Sciatic nerve (tissue), 2 donors: ENCODE data around the gene ZNF487. TPM values are rescaled to one million over a fixed set of nuclear protein-coding genes. Genes with fewer than 3 reads are reported as not detected.
"Not testable (repeated sequence)": the region's sequence is repeated elsewhere in the genome, so short reads cannot be mapped to it uniquely, and the experiment has no call there.

ENCODE experiments used
- ATAC-seq: fragments of 200-7000 bp; cut with Tn5 transposase; one replicate; pipeline ENCODE4 v1.9.1; 2020; ENCODE audit warnings: mild to moderate bottlenecking, moderate library complexity
- DNase-seq: peaks from one replicate; pipeline ENCODE4 v3.0.0-alpha.2; 2020; ENCODE audit warnings: low spot score
- intact Hi-C: fragments of 100-400 bp; cut with DNase I; formaldehyde crosslinking; loops from one replicate; pipeline ENCODE4 v1.14.2; 2022
- total RNA-seq: library from RNA; stranded (reverse); fragmentation: NEBNext Ultra II Directional; extraction: Animal tissue kit (Norgen Biotek cat#: 25700); gene quantifications from one replicate; pipeline ENCODE4 v1.2.1, GENCODE V29; 2021
- donor health status: DM: no; HTN: no; CAD: no.
- donor health status: DM: no; HTN: no; CAD: no.

The ZNF487 gene
- total RNA-seq, 1 donor from 2014 or later, result 14.3 TPM

DNA sequence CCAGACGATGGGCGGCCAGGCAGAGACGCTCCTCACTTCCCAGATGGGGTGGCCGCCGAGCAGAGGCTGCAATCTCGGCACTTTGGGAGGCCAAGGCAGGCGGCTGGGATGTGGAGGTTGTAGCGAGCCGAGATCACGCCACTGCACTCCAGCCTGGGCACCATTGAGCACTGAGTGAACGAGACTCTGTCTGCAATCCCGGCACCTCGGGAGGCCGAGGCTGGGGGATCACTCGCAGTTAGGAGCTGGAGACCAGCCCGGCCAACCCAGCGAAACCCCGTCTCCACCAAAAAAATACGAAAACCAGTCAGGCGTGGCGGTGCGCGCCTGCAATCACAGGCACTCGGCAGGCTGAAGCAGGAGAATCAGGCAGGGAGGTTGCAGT lies 28.8 kb downstream of the ZNF487 start:
- DNase-seq, ATAC-seq, intact Hi-C loops: not testable (repeated sequence)

DNA sequence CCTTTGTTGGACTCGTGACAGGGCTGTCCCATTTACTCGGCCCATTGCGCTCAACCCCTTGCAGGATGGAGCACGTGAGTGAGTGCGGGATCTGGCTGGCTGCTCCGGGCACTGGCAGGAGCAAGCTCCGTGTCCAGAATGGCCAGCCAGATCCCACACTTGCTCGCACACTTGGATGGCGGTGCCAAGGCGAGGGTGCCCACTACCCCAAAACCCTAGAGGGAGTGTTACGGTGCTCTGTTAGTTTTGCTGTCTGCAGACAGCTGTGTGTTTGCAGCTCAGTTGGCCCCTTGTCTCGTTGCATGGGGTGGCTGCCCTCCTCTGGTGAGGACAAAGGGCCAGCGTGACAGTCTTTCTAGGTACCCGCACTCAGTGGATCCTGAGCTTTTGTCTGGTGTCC lies 34.2 kb downstream of the ZNF487 start:
- intact Hi-C loops, result no loop called here
- no peak for DNase-seq
- no peak for ATAC-seq

DNA sequence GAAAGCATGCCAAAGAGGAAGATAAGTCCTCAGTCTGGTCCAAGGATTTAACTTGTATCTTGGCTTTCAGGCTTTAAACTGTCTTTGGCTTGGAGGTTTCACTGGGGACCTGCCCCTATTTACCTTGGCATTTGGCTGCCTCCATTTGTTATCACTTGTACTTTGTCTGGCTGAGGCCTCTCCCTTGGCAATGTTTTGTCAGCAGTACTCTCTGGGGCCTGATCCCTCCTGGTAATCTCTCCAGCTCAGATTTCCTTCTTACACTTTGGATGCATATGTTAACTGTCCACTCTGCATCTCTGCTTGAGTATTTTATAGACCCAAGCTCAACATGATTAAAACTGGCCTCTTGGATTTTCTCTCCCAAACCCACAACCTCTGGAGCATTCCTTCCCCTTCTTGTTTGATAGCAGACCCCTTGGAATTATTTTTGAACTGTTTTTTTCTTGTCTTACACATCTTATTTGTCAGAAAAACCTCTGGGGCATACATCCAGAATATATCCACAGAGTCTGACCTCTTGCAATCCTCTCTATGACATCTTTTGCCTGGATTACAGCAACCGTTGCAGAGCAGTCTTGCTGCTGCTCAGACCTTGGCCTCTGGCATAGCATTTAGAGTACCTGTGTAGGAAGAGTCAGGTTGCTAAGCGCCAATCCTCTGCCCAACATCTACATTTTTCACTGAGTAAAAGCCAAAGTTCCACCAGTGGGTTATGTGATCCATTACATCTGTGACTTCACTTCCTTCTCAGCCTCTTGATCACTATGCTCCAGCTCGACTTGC lies 35.2 kb downstream of the ZNF487 start:
- intact Hi-C loops, result no loop called here
- no peak for DNase-seq
- ATAC-seq, result no peak

DNA sequence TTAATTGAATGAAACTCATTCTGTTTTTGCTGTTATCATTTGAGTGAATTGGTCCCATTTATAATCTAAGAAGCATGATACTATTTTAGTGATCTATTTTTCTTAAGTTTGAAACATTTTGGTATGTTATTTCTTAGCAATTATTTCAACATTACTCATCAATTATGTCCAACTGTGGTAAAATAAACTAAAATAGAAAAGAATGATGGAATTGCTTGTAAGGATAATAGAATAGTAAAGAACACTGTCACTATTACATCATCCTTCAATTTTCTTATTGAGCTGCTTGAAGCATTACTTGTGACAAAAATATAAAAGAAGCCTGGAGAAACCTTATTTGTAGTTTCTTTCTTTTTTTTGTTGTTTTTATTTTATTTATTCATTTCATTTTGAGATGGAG lies 42.4 kb downstream of the ZNF487 start:
- intact Hi-C loops, result no loop called here
- ATAC-seq, result no peak
- no peak for DNase-seq

DNA sequence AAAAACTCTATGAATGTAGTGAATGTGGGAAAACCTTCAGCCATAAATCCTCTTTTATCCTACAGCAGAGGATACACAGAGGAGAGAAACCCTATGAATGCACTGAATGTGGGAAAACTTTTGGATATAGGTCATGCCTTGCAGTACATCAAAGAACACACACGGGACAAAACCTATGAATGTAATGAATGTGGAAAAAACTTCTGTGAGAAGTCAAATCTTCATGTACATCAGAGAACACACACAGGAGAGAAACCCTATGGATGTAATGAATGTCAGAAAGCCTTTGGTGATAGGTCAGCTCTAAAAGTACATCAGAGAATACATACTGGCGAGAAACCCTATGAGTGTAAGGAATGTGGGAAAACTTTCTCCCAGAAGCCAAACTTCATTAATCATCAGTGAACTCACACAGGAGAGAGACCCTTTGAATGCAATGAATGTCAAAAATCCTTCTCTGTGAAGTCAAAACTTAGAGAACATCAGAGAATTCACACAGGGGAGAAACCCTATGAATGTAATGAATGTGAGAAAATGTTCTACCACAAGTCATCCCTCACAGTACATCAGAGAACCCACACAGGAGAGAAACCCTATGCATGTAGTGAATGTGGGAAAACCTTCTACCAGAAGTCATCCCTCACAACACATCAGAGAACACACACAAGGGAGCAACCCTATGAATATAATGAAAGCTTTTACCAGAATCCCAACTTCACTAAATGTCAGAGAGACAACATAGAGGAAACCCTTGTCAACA lies 45.6 kb downstream of the ZNF487 start:
- intact Hi-C loops, result no loop called here
- DNase-seq (no peak), ATAC-seq (no peak)

DNA sequence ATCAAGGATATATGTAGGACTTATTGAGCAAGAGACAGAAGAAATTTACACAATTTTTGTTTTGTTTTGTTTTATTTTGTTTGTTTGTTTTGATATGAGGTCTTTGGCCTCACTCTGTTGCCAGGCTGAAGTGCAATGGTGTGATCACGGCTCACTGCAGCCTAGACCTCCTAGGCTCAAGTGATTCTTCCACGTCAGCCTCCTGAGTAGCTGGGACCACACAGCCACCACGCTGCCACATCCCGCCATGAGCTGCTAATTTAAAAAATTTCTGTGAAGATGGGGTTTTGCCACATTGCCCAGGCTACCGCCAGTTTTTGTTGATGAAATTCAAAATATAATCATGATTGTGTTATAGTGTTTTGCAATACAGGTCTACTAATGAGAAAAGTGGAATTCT lies 54.9 kb downstream of the ZNF487 start:
- intact Hi-C loops, result no loop called here
- ATAC-seq (no peak), DNase-seq (no peak)

DNA sequence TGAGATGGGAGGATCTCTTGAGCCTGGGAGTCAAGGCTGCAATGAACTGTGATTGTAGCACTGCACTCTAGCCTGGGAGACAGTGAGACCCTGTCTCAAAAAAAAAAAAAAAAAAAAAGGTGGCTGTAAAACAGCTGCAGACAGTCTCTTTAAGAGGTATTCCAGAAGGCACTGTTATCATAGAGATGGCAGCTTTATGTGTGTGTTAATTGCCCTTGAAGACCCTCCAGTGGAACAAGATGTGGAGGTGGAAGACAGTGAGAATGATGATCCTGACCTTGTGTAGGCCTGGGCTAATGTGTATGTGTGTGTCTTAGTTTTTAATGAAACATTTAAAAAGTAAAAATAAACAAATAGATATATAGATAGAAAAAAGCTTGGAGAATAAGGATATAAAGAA lies 66.0 kb downstream of the ZNF487 start:
- intact Hi-C loops, result no loop called here
- ATAC-seq (no peak), DNase-seq (no peak)

DNA sequence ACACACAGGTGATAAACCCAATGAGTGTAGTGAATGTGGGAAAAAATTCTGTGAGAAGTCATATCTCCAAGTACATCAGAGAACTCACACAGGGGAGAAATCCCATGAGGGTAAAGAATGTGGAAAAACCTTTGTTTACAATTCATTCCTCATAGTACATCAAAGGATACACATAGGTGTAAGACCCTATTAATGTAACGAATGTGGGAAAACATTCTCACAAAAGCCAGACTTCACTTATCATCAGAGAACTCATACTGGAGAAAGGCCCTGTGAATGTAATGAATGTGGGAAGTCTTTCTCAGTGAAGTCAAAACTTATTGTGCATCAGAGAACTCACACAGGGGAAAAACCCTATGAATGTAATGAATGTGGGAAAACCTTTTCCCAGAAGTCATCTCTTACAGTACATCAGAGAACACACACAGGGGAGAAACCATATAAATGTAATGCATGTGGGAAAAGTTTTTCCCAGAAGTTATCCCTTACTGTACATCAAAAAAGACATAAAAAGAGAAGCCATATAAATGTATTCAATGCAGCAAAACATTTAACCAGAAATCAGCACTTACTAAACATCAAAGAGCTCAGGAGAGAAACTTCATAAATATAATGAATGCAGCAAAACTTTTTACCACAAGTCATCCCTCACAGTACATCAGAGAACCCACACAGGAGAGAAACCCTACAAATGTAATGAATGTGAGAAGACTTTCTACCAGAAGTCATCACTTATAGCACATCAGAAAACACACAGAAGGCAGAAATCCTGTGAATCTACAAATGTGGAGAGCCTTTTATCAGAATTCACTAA lies 87.7 kb downstream of the ZNF487 start:
- ATAC-seq (no peak), DNase-seq (no peak)
- intact Hi-C loops, result no loop called here

Other genes starting within 250 kb of the ZNF487 start
- 21.7 TPM for gene RASGEF1A, start 170.0 kb upstream of the ZNF487 start, total RNA-seq
- gene FXYD4, start 65.5 kb upstream of the ZNF487 start, total RNA-seq, result not detected
- 130 TPM for gene HNRNPF, start 27.9 kb upstream of the ZNF487 start, total RNA-seq
- gene ZNF239, start 137.5 kb downstream of the ZNF487 start, total RNA-seq, result 6.2 TPM
- gene ZNF485, start 169.3 kb downstream of the ZNF487 start, total RNA-seq, result 3.8 TPM
- 41.1 TPM for gene ZNF32, start 211.8 kb downstream of the ZNF487 start, total RNA-seq